Activated T-cell treated with anti-CD3 and anti-CD28 coated beads for 4 hours (primary cell): ENCODE results near the gene ABTB2.
A peak's percentile ranks its signal among the peaks of the same experiment; 100 is the strongest.
"Not testable (repeated sequence)": the region's sequence is repeated elsewhere in the genome, so short reads cannot be mapped to it uniquely, and the experiment has no call there.

Experiments
- DNase-seq: peaks from one replicate; pipeline ENCODE4 v3.0.0-alpha.2; 2020

ABTB2 gene

GRCh38 chr11:34182921-34183685 is 174.7 kb downstream of the ABTB2 start:
- DNase-seq: no peak

GRCh38 chr11:34182425-34182824 is 175.4 kb downstream of the ABTB2 start:
- no peak for DNase-seq

GRCh38 chr11:34181856-34182405 is 175.9 kb downstream of the ABTB2 start:
- DNase-seq: no peak

DNA sequence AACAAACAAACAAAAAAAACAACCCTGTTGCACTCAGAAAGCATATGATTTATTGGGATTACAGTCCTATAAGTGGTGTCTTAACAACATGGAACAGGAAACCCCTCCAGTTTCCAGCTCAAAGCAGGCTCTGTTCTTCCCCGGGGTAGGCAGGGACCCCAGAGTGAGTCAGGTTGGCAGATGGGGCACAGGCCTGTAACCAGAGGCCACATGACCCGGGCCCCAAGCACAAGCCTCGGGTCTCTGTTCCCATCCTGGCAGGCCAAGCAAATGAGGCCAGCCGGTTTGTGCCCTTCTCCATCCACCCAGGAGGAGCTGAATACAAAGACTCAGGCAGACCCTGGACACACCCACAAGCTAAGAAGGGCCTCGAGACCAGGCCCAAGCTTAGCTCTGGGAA is 176.6 kb downstream of the ABTB2 start:
- DNase-seq: no peak

DNA sequence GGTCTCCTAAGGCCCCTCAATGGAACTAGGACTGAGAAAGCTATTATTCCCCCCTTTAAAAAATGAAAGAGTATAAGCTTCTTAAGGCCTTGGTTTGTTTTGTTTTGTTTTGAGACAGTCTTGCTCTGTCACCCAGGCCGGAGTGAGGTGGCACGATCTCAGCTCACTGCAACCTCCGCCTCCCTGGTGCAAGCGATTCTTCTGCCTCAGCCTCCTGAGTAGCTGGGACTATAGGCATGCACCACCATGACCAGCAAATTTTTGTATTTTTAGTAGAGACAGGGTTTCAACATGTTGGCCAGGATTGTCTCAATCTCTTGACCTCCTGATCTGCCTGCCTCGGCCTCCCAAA is 177.0 kb downstream of the ABTB2 start:
- not testable (repeated sequence) for DNase-seq

- no peak for DNase-seq
Measured at GRCh38 chr11:34180040-34180813, 177.6 kb downstream of the ABTB2 start.

DNA sequence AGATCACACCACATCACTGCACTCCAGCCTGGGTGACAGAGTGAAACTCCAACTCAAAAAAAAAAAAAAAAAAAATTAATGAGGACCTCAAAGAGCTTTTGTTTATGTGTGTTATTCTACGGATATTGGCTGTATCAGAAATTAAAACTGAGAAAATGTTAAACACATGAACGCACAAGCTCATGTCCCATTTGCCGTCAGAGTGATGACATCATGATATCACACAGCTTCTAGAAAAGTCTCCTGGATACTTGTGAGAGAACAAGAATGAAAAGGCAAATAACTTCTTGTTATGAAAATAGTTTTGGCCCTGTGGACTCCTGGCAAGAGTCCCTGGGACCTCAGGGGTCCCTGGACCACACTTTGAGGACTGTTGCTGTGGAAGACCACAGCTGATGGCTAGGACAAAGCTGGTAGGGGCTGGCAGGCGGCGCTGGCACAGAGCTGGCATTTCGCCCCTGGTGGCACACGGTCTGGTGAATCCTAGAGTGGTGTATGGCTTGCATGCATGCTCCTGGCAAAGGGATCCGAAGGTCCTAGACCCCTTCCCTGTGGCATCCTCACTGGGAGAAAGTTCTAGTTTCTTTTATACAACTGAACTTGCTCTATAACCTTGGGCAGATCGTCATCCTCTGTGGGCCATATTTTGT is 178.7 kb downstream of the ABTB2 start:
- DNase-seq: no peak

DNA sequence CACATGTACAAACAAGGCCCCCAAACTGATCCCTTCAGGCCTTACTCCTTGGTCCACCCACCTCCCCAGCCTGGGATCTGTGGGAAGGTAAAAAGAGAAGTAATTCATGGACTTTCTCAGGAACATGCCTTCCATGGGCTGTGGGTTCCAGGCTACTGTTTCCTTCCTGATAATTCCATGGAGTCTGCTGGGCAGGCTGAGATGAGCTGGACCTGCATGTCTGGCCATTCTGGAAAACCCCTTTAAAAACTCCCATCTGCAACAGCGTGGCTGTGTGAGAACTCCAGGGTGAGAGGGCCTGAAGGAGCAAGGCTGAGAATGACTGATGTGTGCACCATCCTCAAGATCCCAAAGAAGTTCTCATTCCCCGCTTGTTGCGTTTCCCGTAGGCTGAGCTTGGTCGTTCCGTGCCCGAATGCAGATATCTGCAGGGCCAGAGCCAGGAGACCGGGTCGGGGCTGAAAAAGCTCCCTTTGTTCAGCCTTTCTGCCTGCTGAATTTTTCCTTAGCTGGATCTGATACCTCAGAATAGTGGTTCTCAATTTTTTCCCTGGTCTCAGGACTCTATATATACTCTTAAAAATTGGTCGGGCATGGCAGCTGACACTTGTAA is 179.5 kb downstream of the ABTB2 start:
- no peak for DNase-seq

- no peak for DNase-seq
Measured at GRCh38 chr11:34176751-34177209, 181.0 kb downstream of the ABTB2 start.

- no peak for DNase-seq
Measured at GRCh38 chr11:34175284-34176019, 182.4 kb downstream of the ABTB2 start.

DNA sequence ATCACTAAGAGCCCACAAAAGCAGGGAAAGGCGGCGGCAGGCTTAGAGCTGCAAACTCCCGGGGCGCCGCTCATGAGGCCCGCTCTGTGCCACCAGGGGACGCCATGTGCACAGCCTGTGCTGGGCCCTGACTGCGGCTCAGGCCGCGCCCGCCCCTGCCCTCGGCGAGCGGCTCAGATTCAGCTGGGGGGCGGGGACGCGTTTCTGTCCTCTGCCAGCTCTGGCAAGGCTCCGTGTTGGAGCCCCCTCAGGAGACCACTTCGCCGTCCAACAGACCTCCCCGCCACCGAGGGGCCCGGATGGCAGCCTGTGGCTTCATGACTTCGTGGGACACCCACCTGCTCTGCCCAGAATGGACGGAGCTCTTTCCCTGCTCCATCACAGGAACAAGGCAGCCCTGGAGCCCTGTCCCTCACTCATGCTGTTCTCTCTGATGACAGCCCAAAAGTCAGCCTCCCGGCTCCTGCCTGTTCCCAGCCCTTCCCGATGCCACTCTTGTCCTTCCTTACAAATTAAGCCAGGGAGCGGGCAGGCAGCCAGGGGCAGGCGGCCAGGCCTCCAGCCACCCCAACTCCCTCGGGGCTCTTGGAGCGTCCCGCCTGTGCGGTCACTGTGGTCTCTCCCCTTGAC is 183.3 kb downstream of the ABTB2 start:
- peak; percentile 74 for DNase-seq

- DNase-seq: no peak
Measured at GRCh38 chr11:34173050-34173449, 184.8 kb downstream of the ABTB2 start.

GRCh38 chr11:34169686-34170085 is 188.1 kb downstream of the ABTB2 start:
- no peak for DNase-seq

- no peak for DNase-seq
Measured at GRCh38 chr11:34168642-34169420, 189.0 kb downstream of the ABTB2 start.

DNA sequence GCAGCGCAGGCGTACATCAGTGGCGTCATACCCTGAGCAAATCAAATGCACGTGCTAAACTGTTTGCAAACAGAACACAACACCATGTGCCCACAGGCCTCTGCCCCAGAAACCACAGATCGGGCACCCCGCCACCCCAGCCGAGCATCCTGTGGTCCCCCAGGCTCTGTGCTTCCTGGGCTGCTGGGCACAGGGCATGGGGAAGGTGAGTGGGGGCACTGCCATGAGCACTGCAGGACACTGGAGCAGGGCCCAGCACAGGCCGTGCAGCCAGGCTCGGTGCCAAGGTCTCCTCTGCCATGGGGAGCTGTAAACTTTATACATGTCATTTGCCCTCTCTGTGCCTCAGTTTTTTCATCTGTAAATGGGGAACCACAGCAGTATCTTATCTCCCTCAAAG is 189.8 kb downstream of the ABTB2 start:
- no peak for DNase-seq

- no peak for DNase-seq
Measured at GRCh38 chr11:34166806-34167740, 190.7 kb downstream of the ABTB2 start.

DNA sequence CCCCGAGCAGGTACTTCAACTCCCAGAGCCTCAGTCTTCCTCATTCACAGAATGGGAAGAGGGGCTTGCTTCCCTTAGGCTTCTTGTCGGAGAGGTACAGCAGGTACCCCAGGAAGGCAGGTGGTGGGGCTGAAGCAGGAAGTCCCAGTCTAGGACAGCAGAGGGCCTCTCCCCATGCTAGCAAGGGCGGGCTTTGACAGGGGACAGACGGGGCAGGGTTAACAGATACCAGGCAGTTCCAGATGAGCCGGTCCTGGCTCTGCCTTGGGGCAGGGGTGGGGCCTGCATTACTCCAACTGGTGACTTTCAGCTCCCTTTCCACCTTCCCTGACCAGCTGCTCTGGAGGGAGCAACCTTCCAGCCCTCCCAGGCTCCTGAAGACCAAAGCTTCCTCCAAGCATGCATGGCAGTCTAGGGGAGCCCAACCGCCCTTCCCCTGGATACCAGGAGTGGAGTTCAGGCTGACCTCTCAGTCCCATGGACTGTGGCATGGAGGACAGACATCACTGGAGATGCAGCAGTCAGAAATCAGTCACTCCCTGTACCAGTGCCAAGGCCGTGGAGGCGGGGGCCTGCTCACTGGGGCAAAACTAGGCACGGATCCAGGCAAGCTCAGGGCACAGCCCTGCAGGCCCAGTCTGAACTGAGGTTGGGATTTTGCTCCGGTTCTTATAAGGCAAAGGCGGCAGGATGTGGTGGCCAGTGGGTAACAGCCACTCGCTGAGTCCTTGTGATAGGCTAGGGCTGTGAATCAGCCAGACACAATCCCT is 191.8 kb downstream of the ABTB2 start:
- DNase-seq: no peak

GRCh38 chr11:34165121-34165520 is 192.7 kb downstream of the ABTB2 start:
- DNase-seq: no peak

DNA sequence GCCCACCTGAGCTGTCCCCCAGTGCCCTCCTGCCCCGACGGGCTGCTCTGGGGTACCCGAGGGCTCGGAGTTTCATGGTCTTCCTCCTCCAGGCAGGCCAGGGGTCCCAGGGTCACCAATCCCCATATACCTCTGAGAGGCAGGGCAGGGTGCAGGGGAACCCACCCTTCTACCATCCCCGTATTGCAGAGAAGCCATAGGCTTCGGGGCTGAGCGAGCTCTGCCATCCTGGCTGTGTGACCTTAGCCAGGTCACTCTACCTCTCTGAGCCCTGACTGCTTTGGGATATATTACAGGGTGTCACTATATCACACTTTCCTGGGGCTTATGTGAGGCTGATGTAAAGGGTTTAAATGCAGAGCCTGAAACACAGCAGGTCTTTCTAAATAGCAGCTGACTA is 195.0 kb downstream of the ABTB2 start:
- no peak for DNase-seq
